NAMALWA (cell line): Measurements from ENCODE around the gene TRMT10C.
"Not testable (repeated sequence)": the region's sequence is repeated elsewhere in the genome, so short reads cannot be mapped to it uniquely, and the experiment has no call there.

Experiments used
- DNase-seq: peaks from one replicate; pipeline ENCODE4 v3.0.0-alpha.2; 2015; ENCODE audit warnings: low spot score

TRMT10C gene

GRCh38 chr3:101561630-101562328 is at the start of gene TRMT10C:
Gene TRMT10C (plus strand): TSS chr3:101561868. CDS start chr3:101564782, 2,914 bp downstream.
- DNase-seq, result peak; percentile 97

- DNase-seq, result no peak
These were observed 49.3 kb upstream of the TRMT10C start for GRCh38 chr3:101512396-101512645.

- peak; percentile 82 for DNase-seq
These were observed 48.8 kb upstream of the TRMT10C start, which contains the start of gene SENP7 for GRCh38 chr3:101512646-101513418. Gene SENP7 (minus strand): TSS chr3:101513212. CDS start chr3:101513130, 82 bp downstream.

GRCh38 chr3:101513419-101513986 is 48.2 kb upstream of the TRMT10C start:
- DNase-seq, result no peak

- DNase-seq, result no peak
These were observed 43.2 kb upstream of the TRMT10C start for GRCh38 chr3:101518421-101518871.

- no peak for DNase-seq
These were observed 41.8 kb upstream of the TRMT10C start for GRCh38 chr3:101519685-101520365.

GRCh38 chr3:101521211-101521701 is 40.4 kb upstream of the TRMT10C start:
- DNase-seq, result no peak

- no peak for DNase-seq
These were observed 34.2 kb upstream of the TRMT10C start for GRCh38 chr3:101527441-101527840.

GRCh38 chr3:101527906-101528305 is 33.8 kb upstream of the TRMT10C start:
- DNase-seq, result no peak

- no peak for DNase-seq
These were observed 31.6 kb upstream of the TRMT10C start for GRCh38 chr3:101529816-101530685.

GRCh38 chr3:101530686-101531047 is 31.0 kb upstream of the TRMT10C start:
- no peak for DNase-seq

GRCh38 chr3:101531473-101532086 is 30.1 kb upstream of the TRMT10C start:
- DNase-seq, result no peak

- DNase-seq, result no peak
These were observed 28.7 kb upstream of the TRMT10C start for GRCh38 chr3:101532783-101533602.

- DNase-seq, result no peak
These were observed 28.1 kb upstream of the TRMT10C start for GRCh38 chr3:101533603-101533968.

- no peak for DNase-seq
These were observed 26.4 kb upstream of the TRMT10C start for GRCh38 chr3:101535221-101535620.

- DNase-seq, result no peak
These were observed 25.4 kb upstream of the TRMT10C start for GRCh38 chr3:101536266-101536665.

- not testable (repeated sequence) for DNase-seq
These were observed 24.7 kb upstream of the TRMT10C start for GRCh38 chr3:101536955-101537354.

- no peak for DNase-seq
These were observed 18.7 kb upstream of the TRMT10C start for GRCh38 chr3:101542957-101543356.

GRCh38 chr3:101544161-101544850 is 17.4 kb upstream of the TRMT10C start:
- no peak for DNase-seq
